ENCODE results near the gene SPINT2.

The SPINT2 gene

GRCh38 chr19:38304352-38304865 lies 40.0 kb downstream of the SPINT2 start:
- in situ Hi-C loops (cut with HindIII; ENCODE audit: low sequenced_read_pairs) = no loop called here
- H3K4me3 ChIP-seq (ENCODE audit: low read depth, low read length) = no peak overlapping the region
- no peak for TF ChIP-seq CTCF (IDR thresholded peaks at IDR 0.05; ENCODE audit: low read depth, low read length, missing control alignments)
- DNase-seq (ENCODE audit: low read depth) = no peak

GRCh38 chr19:38304866-38305429 lies 40.6 kb downstream of the SPINT2 start:
- H3K4me3 ChIP-seq (ENCODE audit: low read depth, low read length) = no peak overlapping the region
- in situ Hi-C loops (cut with HindIII; ENCODE audit: low sequenced_read_pairs) = no loop called here
- no peak for DNase-seq (ENCODE audit: low read depth)
- no peak for TF ChIP-seq CTCF (IDR thresholded peaks at IDR 0.05; ENCODE audit: low read depth, low read length, missing control alignments)

- no peak for TF ChIP-seq CTCF (IDR thresholded peaks at IDR 0.05; ENCODE audit: low read depth, low read length, missing control alignments)
- H3K4me3 ChIP-seq (ENCODE audit: low read depth, low read length) = no peak overlapping the region
- no peak for DNase-seq (ENCODE audit: low read depth)
- in situ Hi-C loops (cut with HindIII; ENCODE audit: low sequenced_read_pairs) = no loop called here
Measured at GRCh38 chr19:38306236-38306635, 41.9 kb downstream of the SPINT2 start.

- no peak for DNase-seq (ENCODE audit: low read depth)
- in situ Hi-C loops (cut with HindIII; ENCODE audit: low sequenced_read_pairs) = no loop called here
- no peak for TF ChIP-seq CTCF (IDR thresholded peaks at IDR 0.05; ENCODE audit: low read depth, low read length, missing control alignments)
- no peak overlapping the region for H3K4me3 ChIP-seq (ENCODE audit: low read depth, low read length)
Measured at GRCh38 chr19:38307076-38307475, 42.7 kb downstream of the SPINT2 start.

- TF ChIP-seq CTCF (IDR thresholded peaks at IDR 0.05; ENCODE audit: low read depth, low read length, missing control alignments) = no peak
- no peak for DNase-seq (ENCODE audit: low read depth)
- no peak overlapping the region for H3K4me3 ChIP-seq (ENCODE audit: low read depth, low read length)
- in situ Hi-C loops (cut with HindIII; ENCODE audit: low sequenced_read_pairs) = no loop called here
Measured at GRCh38 chr19:38307597-38307996, 43.2 kb downstream of the SPINT2 start.

- H3K4me3 ChIP-seq (ENCODE audit: low read depth, low read length) = no peak overlapping the region
- DNase-seq (ENCODE audit: low read depth) = no peak
- TF ChIP-seq CTCF (IDR thresholded peaks at IDR 0.05; ENCODE audit: low read depth, low read length, missing control alignments) = no peak
- in situ Hi-C loops (cut with HindIII; ENCODE audit: low sequenced_read_pairs) = no loop called here
Measured at GRCh38 chr19:38308006-38308766, 43.8 kb downstream of the SPINT2 start.
